Nephron (organoid): Measurements from ENCODE around the gene UBTD1.
A peak's percentile ranks its signal among the peaks of the same experiment; 100 is the strongest.

Experiments
- H3K27ac Mint-ChIP-seq, 3 experiments: 2 replicates each; pipeline ENCODE4 v1.8.0; 2020; ENCODE audit warnings: mixed read lengths in 3 of 3, mild to moderate bottlenecking in 2 of 3, moderate library complexity in 1 of 3
- H3K27me3 Mint-ChIP-seq: 2 replicates; pipeline ENCODE4 v1.8.0; 2021; ENCODE audit warnings: low read depth, mild to moderate bottlenecking, moderate library complexity, mixed read lengths
- H3K36me3 Mint-ChIP-seq: 2 replicates; pipeline ENCODE4 v1.8.0; 2020; ENCODE audit warnings: low read depth, mixed read lengths
- H3K4me1 Mint-ChIP-seq: 2 replicates; pipeline ENCODE4 v1.8.0; 2020; ENCODE audit warnings: mixed read lengths
- H3K4me3 Mint-ChIP-seq, 3 experiments: 2 replicates each; pipeline ENCODE4 v1.8.0; 2020; ENCODE audit warnings: mild to moderate bottlenecking in 3 of 3, mixed read lengths in 3 of 3, moderate library complexity in 2 of 3
- H3K9me3 Mint-ChIP-seq: 2 replicates; pipeline ENCODE4 v1.8.0; 2020; ENCODE audit warnings: mixed read lengths
- TF ChIP-seq, protein P1 (sequence below), 3 experiments: fragments of 200-600 bp; sonication (generic); IDR thresholded peaks; one replicate each; pipeline ENCODE4 v1.5.0; 2021; ENCODE audit warnings: antibody characterized with exemption in 3 of 3; ENCODE audit not compliant: unreplicated experiment in 3 of 3

The UBTD1 gene

DNA sequence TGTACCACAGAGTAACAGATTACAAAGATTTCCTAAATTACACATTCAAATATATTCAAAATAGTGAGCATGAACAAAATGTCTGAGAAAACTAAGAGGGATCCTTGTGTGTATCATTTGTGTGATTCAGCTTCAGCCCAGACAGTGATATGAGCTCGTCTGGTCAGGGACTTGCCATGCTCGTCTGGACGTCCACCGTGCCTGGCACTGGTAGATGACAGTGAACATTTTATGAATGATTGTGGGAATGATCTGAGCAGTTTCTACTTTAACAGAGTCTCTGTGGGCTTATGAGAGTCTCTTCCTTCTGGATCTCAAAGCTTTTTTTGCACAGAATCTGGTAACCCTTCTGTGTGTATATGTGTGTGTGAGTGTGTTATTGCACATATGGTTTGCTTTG lies 39.7 kb downstream of the UBTD1 start:
- H3K4me1 Mint-ChIP-seq, result peaks cover 42% of the 10 kb centered on the region

DNA sequence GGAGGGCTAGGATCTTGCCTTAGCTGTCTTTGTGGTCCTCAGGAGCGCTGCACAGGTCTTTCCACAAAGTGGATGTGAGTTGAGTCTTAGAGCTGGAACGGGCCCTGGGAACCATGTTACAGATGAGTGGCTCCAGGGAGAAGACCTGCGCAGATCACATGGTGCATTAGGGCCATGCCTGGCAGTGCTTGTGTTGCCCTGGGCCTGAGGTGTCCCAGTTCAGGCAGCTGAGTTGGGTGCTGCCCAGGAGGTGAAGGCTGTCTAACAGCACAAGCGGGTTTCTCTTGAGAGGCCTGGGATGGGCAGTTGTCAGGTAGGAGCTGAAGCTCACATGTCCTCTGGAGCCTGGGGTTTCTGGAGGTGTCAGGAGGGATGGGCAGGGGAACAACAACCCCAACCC lies 40.1 kb downstream of the UBTD1 start:
- H3K4me1 Mint-ChIP-seq, result peaks cover 46% of the 10 kb centered on the region
- H3K27me3 Mint-ChIP-seq, result no peaks in the 10 kb centered on the region
- no peaks in the 10 kb centered on the region for H3K36me3 Mint-ChIP-seq
- peak overlapping the region; percentile 87 to 94 (median 90) for H3K27ac Mint-ChIP-seq
- H3K9me3 Mint-ChIP-seq, result no peaks in the 10 kb centered on the region
- no peak overlapping the region for H3K4me3 Mint-ChIP-seq
- TF ChIP-seq, protein P1, sequence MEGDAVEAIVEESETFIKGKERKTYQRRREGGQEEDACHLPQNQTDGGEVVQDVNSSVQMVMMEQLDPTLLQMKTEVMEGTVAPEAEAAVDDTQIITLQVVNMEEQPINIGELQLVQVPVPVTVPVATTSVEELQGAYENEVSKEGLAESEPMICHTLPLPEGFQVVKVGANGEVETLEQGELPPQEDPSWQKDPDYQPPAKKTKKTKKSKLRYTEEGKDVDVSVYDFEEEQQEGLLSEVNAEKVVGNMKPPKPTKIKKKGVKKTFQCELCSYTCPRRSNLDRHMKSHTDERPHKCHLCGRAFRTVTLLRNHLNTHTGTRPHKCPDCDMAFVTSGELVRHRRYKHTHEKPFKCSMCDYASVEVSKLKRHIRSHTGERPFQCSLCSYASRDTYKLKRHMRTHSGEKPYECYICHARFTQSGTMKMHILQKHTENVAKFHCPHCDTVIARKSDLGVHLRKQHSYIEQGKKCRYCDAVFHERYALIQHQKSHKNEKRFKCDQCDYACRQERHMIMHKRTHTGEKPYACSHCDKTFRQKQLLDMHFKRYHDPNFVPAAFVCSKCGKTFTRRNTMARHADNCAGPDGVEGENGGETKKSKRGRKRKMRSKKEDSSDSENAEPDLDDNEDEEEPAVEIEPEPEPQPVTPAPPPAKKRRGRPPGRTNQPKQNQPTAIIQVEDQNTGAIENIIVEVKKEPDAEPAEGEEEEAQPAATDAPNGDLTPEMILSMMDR (IDR thresholded peaks at IDR 0.05; ENCODE audit: unreplicated experiment in 3 of 3), result no peak

More for the DNA sequence above, 39.7 kb downstream of the UBTD1 start:
- Mint-ChIP-seq H3K36me3 (no peaks in the 10 kb centered on the region), H3K4me3 (no peak overlapping the region), H3K27ac (peak overlapping the region; percentile 87 to 94 (median 90)), H3K9me3 (no peaks in the 10 kb centered on the region), H3K27me3 (no peaks in the 10 kb centered on the region)
- TF ChIP-seq, protein P1 (IDR thresholded peaks at IDR 0.05; ENCODE audit: unreplicated experiment in 3 of 3), result no peak

DNA sequence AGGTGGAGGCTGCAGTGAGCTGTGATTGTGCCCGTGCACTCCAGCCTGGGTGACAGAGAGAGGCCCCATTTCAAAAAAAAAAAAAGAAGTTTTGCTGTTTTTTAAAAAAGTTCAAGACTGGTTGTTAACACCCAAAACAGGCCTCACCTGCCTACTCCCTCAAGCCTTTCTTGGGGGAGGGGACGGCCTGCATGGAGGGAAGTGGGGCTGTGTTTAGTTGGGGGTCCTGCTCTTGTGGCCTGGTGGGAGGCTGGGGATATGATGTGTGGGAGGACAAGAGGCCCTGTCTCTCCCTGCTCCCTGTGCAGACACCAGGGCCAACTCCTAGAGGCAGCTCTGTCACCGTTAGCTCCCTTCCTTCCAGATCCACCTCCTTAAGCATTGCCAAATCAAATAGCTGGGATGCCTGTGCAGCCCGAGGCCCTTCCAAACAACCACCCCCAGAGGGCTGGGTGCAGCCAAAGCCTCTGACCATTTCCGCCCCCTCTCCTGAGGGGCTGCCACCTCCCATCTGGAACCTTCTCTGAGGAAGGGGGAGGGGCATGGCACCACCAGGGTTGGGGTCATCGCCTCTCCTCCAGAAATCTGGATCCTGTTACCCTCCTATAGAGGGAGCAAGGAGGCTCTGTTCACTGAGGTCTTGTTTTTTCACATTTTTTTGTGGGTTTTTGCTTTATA lies 40.9 kb downstream of the UBTD1 start:
- H3K4me1 Mint-ChIP-seq, result peaks cover 52% of the 10 kb centered on the region
- peak overlapping the region in 1 of 3 experiments; percentile 44 for H3K4me3 Mint-ChIP-seq
- peak overlapping the region; percentile 87 to 91 (median 90) for H3K27ac Mint-ChIP-seq
- no peaks in the 10 kb centered on the region for H3K9me3 Mint-ChIP-seq
- TF ChIP-seq, protein P1 (IDR thresholded peaks at IDR 0.05; ENCODE audit: unreplicated experiment in 3 of 3), result peak in 2 of 3 experiments; percentile 25 to 27
- H3K27me3 Mint-ChIP-seq, result no peaks in the 10 kb centered on the region
- no peaks in the 10 kb centered on the region for H3K36me3 Mint-ChIP-seq

GRCh38 chr10:97540669-97541500 lies 42.2 kb downstream of the UBTD1 start:
- peaks cover 59% of the 10 kb centered on the region for H3K4me1 Mint-ChIP-seq
- no peaks in the 10 kb centered on the region for H3K9me3 Mint-ChIP-seq
- TF ChIP-seq, protein P1 (IDR thresholded peaks at IDR 0.05; ENCODE audit: unreplicated experiment in 3 of 3), result no peak
- no peaks in the 10 kb centered on the region for H3K36me3 Mint-ChIP-seq
- H3K4me3 Mint-ChIP-seq, result no peak overlapping the region
- H3K27me3 Mint-ChIP-seq, result no peaks in the 10 kb centered on the region
- peak overlapping the region; percentile 87 to 91 (median 90) for H3K27ac Mint-ChIP-seq

DNA sequence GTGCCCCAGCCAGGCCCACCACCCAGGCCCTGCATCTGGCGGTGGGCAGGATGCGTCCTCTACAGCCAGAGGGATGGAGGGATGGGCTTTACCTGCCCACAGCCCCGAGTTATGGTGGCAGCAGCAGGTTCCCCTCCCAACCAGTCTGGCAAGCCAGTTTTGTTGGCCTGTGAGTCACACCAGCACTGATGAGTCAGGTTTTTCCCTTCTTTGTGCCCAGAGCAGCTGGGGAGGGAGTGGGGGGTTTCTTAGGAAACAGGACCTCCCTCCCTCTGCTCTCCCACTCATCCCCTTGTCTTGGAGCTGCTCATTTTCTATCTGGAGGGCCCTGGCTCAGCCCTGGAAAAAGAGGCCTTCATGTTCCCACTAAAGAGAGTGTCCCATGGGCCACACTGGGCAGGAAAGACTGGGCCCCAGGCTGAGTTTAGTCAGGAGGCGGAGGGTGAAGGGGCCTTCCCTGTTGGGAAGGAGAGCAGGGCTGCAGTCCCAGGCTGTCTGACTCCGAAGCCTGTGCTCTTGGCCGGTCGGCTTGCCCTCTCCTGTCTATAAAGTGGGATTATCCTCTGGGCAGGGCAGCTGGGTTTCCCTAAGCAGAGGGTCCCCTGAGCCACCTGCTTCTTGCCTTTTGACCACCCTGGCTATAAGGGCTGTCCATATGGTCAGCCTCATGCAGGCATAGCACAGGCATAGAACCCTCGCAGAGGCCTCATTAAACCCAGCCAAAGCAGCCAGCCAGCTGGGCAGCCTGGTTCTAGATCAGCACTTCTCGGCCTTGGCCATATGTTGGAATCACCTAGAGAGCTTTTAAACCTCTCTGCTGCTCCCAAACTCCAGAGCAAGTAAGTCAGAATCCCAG lies 43.7 kb downstream of the UBTD1 start:
- TF ChIP-seq, protein P1 (IDR thresholded peaks at IDR 0.05; ENCODE audit: unreplicated experiment in 3 of 3), result no peak
- H3K27me3 Mint-ChIP-seq, result no peaks in the 10 kb centered on the region
- no peak overlapping the region for H3K4me3 Mint-ChIP-seq
- H3K9me3 Mint-ChIP-seq, result no peaks in the 10 kb centered on the region
- peak overlapping the region; percentile 86 to 89 (median 88) for H3K27ac Mint-ChIP-seq
- H3K36me3 Mint-ChIP-seq, result no peaks in the 10 kb centered on the region
- H3K4me1 Mint-ChIP-seq, result peaks cover 69% of the 10 kb centered on the region
